ENCODE results near the gene C10orf90.

Gene C10orf90

GRCh38 chr10:126628746-126629145 is 41.7 kb downstream of the C10orf90 start:
- DNase-seq: no peak

- no peak for DNase-seq
Observed at GRCh38 chr10:126621846-126622245, 48.6 kb downstream of the C10orf90 start.

GRCh38 chr10:126618466-126618865 is 52.0 kb downstream of the C10orf90 start:
- no peak for DNase-seq

- DNase-seq: no peak
Observed at GRCh38 chr10:126617733-126618132, 52.8 kb downstream of the C10orf90 start.

GRCh38 chr10:126617208-126617607 is 53.3 kb downstream of the C10orf90 start:
- no peak for DNase-seq

GRCh38 chr10:126616737-126617136 is 53.8 kb downstream of the C10orf90 start:
- no peak for DNase-seq

GRCh38 chr10:126611303-126611702 is 59.2 kb downstream of the C10orf90 start:
- DNase-seq: no peak

- no peak for DNase-seq
Observed at GRCh38 chr10:126609566-126609965, 60.9 kb downstream of the C10orf90 start.

GRCh38 chr10:126599949-126600682 is 70.4 kb downstream of the C10orf90 start:
- no peak for DNase-seq

GRCh38 chr10:126598009-126598408 is 72.5 kb downstream of the C10orf90 start:
- DNase-seq: no peak

- no peak for DNase-seq
Observed at GRCh38 chr10:126597211-126597610, 73.3 kb downstream of the C10orf90 start.

- no peak for DNase-seq
Observed at GRCh38 chr10:126596472-126597016, 73.9 kb downstream of the C10orf90 start.

GRCh38 chr10:126595160-126595559 is 75.3 kb downstream of the C10orf90 start:
- DNase-seq: no peak

- no peak for DNase-seq
Observed at GRCh38 chr10:126593968-126594701, 76.4 kb downstream of the C10orf90 start.

- no peak for DNase-seq
Observed at GRCh38 chr10:126592901-126593300, 77.6 kb downstream of the C10orf90 start.

- no peak for DNase-seq
Observed at GRCh38 chr10:126588024-126588423, 82.5 kb downstream of the C10orf90 start.

- no peak for DNase-seq
Observed at GRCh38 chr10:126586878-126587277, 83.6 kb downstream of the C10orf90 start.

GRCh38 chr10:126586128-126586527 is 84.4 kb downstream of the C10orf90 start:
- no peak for DNase-seq

- no peak for DNase-seq
Observed at GRCh38 chr10:126585249-126586017, 85.1 kb downstream of the C10orf90 start.

- no peak for DNase-seq
Observed at GRCh38 chr10:126584836-126585235, 85.7 kb downstream of the C10orf90 start.

- DNase-seq: no peak
Observed at GRCh38 chr10:126583552-126584200, 86.8 kb downstream of the C10orf90 start.

- no peak for DNase-seq
Observed at GRCh38 chr10:126581648-126582046, 88.8 kb downstream of the C10orf90 start.

All from KG1 (cell line).